Parathyroid adenoma (tissue), 2 donors: ENCODE measurements around the gene ADCY3.
"Not testable (repeated sequence)": the region's sequence is repeated elsewhere in the genome, so short reads cannot be mapped to it uniquely, and the experiment has no call there.

Experiments used
- H2AFZ ChIP-seq: fragments of 300-600 bp; sonication (generic); one replicate; pipeline ENCODE4 v1.7.0; 2017; ENCODE audit warnings: antibody characterized with exemption, mild to moderate bottlenecking
- H3K27ac ChIP-seq: fragments of 300-600 bp; sonication (generic); one replicate; pipeline ENCODE4 v1.7.0; 2017
- H3K27me3 ChIP-seq: fragments of 300-600 bp; sonication (generic); one replicate; pipeline ENCODE4 v1.7.0; 2017; ENCODE audit warnings: low read length; ENCODE audit not compliant: control insufficient read depth, insufficient read depth
- H3K36me3 ChIP-seq: fragments of 300-600 bp; sonication (generic); one replicate; pipeline ENCODE4 v1.7.0; 2017; ENCODE audit warnings: low read length; ENCODE audit not compliant: control insufficient read depth, insufficient read depth
- H3K4me1 ChIP-seq: fragments of 300-600 bp; sonication (generic); one replicate; pipeline ENCODE4 v1.7.0; 2017; ENCODE audit warnings: control low read depth
- H3K4me2 ChIP-seq: fragments of 300-600 bp; sonication (generic); one replicate; pipeline ENCODE4 v1.7.0; 2017; ENCODE audit warnings: low read length
- H3K4me3 ChIP-seq: fragments of 300-600 bp; sonication (generic); one replicate; pipeline ENCODE4 v1.7.0; 2017; ENCODE audit warnings: low read depth, low read length
- H3K79me2 ChIP-seq: fragments of 300-600 bp; sonication (generic); one replicate; pipeline ENCODE4 v1.7.0; 2017; ENCODE audit warnings: control low read depth
- H3K9ac ChIP-seq: fragments of 300-600 bp; sonication (generic); one replicate; pipeline ENCODE4 v1.7.0; 2017; ENCODE audit warnings: mild to moderate bottlenecking
- H3K9me3 ChIP-seq: fragments of 300-600 bp; sonication (generic); one replicate; pipeline ENCODE4 v1.7.0; 2017; ENCODE audit warnings: low read length; ENCODE audit not compliant: control insufficient read depth
- TF ChIP-seq, protein P1 (sequence below): fragments of 300-600 bp; sonication (generic); IDR thresholded peaks from one replicate; pipeline ENCODE4 v1.7.0; 2017; ENCODE audit warnings: antibody characterized with exemption, mild to moderate bottlenecking
- donor health status: primary hyperparathyroidism.

The ADCY3 gene

DNA sequence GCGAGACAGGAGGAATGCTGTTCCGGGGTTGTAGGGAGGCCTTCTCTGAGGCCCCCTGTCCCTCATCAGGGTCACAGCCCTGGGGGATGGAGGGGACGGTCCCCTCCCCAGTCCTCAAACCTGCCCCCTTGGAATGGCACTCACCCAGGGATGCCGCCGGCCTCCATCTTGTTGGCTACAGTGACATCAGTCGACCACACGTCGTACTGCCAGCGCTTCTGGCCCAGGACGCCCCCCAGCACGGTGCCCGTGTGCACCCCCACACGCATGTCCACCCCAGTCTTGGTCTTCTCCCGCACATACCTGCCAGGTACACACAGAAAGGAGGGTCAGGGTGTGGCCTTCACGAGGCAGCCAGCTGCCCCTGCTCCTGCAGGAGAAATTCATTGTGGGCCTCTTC, 80.3 kb downstream of the ADCY3 start:
- TF ChIP-seq, protein P1, sequence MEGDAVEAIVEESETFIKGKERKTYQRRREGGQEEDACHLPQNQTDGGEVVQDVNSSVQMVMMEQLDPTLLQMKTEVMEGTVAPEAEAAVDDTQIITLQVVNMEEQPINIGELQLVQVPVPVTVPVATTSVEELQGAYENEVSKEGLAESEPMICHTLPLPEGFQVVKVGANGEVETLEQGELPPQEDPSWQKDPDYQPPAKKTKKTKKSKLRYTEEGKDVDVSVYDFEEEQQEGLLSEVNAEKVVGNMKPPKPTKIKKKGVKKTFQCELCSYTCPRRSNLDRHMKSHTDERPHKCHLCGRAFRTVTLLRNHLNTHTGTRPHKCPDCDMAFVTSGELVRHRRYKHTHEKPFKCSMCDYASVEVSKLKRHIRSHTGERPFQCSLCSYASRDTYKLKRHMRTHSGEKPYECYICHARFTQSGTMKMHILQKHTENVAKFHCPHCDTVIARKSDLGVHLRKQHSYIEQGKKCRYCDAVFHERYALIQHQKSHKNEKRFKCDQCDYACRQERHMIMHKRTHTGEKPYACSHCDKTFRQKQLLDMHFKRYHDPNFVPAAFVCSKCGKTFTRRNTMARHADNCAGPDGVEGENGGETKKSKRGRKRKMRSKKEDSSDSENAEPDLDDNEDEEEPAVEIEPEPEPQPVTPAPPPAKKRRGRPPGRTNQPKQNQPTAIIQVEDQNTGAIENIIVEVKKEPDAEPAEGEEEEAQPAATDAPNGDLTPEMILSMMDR, result no peak
- Histone ChIP-seq H3K4me2 (no peak overlapping the region), H3K9me3 (no peaks in the 10 kb centered on the region), H2AFZ (no peak overlapping the region), H3K79me2 (no peaks in the 10 kb centered on the region), H3K27ac (no peak overlapping the region), H3K36me3 (no peaks in the 10 kb centered on the region), H3K4me1 (no peaks in the 10 kb centered on the region), H3K27me3 (no peaks in the 10 kb centered on the region), H3K4me3 (no peak overlapping the region), H3K9ac (no peak overlapping the region)

DNA sequence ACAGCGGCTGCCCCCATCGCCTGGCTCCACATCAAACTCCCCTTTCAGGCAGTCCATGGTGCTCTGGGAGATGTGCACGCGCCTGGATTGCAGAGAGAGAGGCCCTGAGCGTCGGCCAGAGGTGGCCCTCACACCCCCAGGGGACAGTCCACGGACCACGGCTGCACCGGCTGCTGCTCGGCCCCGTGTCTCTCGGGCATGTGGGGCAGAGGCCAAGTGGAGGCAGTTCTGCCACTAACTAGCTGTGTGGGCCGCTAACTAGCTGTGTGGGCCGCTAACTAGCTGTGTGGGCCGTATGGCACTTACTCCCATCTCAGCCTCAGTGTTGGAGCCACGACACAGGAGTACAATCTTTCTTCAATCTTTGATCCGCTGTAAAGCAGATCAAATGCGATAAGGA, 81.5 kb downstream of the ADCY3 start:
- Histone ChIP-seq H3K36me3 (no peaks in the 10 kb centered on the region), H3K27me3 (no peaks in the 10 kb centered on the region), H3K27ac (no peak overlapping the region), H2AFZ (no peak overlapping the region), H3K4me2 (no peak overlapping the region), H3K4me3 (no peak overlapping the region), H3K79me2 (no peaks in the 10 kb centered on the region), H3K9me3 (no peaks in the 10 kb centered on the region), H3K9ac (no peak overlapping the region), H3K4me1 (no peaks in the 10 kb centered on the region)
- TF ChIP-seq, protein P1, result no peak

DNA sequence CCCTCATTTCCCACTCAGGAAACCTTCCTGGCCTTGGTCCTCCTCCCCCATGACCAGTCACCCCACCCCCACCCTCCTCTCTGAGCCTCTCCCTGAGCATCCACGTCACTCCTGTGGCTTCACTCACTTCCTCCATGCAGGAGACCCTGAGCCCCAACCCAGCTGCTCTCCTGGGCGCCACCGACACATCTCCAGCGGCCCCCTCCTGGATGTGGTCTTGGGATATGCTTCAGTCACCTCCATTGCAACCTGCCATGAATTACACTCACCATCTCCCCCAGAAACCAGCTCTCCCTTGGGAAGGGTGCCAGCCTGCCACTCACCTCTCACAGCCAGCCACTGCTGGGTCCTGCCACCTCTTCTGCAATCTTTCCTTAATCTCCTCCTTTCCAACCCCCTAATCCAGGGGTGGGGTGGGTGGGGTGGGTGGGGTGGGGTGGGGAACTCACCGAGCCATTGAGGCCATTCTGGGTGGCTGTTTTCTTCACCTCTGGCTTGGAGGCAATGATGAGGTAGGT, 82.0 kb downstream of the ADCY3 start:
- no peaks in the 10 kb centered on the region for H3K79me2 ChIP-seq
- TF ChIP-seq, protein P1, result no peak
- no peaks in the 10 kb centered on the region for H3K36me3 ChIP-seq
- H3K9me3 ChIP-seq, result no peaks in the 10 kb centered on the region
- H3K27me3 ChIP-seq, result no peaks in the 10 kb centered on the region
- no peak overlapping the region for H3K4me2 ChIP-seq
- no peak overlapping the region for H3K4me3 ChIP-seq
- no peak overlapping the region for H3K9ac ChIP-seq
- no peak overlapping the region for H2AFZ ChIP-seq
- no peak overlapping the region for H3K27ac ChIP-seq
- H3K4me1 ChIP-seq, result no peaks in the 10 kb centered on the region

DNA sequence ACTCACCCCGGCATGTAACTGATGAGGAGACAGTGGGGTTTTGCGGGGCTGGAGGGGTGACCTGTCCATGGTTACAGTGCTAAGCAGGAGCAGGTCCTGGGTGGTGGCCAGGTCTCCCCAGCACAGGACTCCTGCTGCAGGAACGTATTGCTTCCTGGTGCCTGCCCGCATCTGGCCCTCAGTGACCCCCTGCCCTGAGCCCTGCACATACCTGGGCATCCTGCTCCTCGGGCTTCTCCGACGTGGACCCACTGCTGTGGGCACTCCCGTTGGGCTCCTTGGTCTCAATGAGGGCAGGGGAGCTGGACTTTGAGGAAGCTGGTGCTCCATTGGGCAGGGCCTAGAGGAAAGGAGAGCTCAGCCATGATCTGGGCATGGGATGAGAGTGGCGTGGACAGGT, 83.3 kb downstream of the ADCY3 start:
- Histone ChIP-seq H3K27ac (no peak overlapping the region), H3K36me3 (no peaks in the 10 kb centered on the region), H3K9ac (no peak overlapping the region), H3K4me1 (peaks cover 7% of the 10 kb centered on the region), H3K9me3 (no peaks in the 10 kb centered on the region), H3K27me3 (no peaks in the 10 kb centered on the region), H2AFZ (no peak overlapping the region), H3K79me2 (no peaks in the 10 kb centered on the region), H3K4me2 (no peak overlapping the region), H3K4me3 (no peak overlapping the region)
- TF ChIP-seq, protein P1, result no peak

DNA sequence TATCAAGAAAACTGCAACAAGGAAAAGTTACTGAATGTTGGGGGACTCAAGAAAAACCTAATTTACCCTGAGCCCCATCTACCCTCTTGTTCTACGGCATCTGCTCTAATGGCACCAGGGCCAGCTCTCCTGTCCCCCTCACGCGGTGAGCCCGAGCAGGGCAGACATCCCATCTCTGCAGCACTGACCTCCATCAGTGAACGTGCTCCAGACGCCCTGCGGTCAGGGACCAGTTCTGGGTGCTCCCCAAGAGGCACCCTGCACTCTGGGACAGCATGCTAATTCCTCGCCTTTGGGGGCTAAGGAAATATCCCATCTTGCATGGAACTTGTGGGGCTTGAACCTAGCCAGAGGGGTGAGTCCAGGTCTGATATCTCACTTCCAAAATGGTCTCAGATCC, 83.8 kb downstream of the ADCY3 start:
- H3K36me3 ChIP-seq, result no peaks in the 10 kb centered on the region

DNA sequence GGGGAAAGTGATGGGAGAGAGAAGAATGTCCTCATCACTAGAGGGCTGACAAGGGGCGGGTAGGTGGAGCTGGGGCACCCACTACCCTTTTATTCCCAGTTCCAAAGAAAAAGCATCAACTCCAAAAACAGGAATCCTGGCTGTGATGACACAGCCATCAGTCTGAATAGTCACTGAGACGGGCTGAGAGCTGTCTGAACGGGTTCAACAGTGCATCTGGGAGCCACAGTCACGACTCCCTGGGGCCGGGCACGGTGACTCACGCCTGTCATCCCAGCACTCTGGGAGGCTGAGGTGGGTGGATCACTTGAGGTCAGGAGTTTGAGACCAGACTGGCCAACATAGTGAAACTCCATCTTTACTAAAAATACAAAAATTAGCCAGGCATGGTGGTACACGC, 84.6 kb downstream of the ADCY3 start:
- not testable (repeated sequence) for H2AFZ ChIP-seq, H3K4me3 ChIP-seq, H3K9me3 ChIP-seq

More for the DNA sequence above, 83.8 kb downstream of the ADCY3 start:
- H3K9ac ChIP-seq, result no peak overlapping the region
- H3K79me2 ChIP-seq, result no peaks in the 10 kb centered on the region
- H3K4me3 ChIP-seq, result no peak overlapping the region
- H3K27me3 ChIP-seq, result no peaks in the 10 kb centered on the region
- H2AFZ ChIP-seq, result no peak overlapping the region
- H3K9me3 ChIP-seq, result no peaks in the 10 kb centered on the region
- peaks cover 7% of the 10 kb centered on the region for H3K4me1 ChIP-seq
- no peak overlapping the region for H3K4me2 ChIP-seq
- TF ChIP-seq, protein P1, result no peak
- H3K27ac ChIP-seq, result no peak overlapping the region

More for the DNA sequence above, 84.6 kb downstream of the ADCY3 start:
- not testable (repeated sequence) for H3K79me2 ChIP-seq, H3K27ac ChIP-seq, H3K9ac ChIP-seq, H3K4me2 ChIP-seq, H3K27me3 ChIP-seq, H3K4me1 ChIP-seq, H3K36me3 ChIP-seq
